NCI-H187 treated with DMSO at 0.1 percent for 48 hours (cell line): ENCODE data around the gene EPHB1.

Experiments
- DNase-seq: peaks from one replicate; lab custom pipeline; 2025; lab: John Stamatoyannopoulos, UW

The EPHB1 gene

GRCh38 chr3:134809427-134810051 is 14.5 kb downstream of the EPHB1 start:
- no peak for DNase-seq

- DNase-seq: no peak
Observed at GRCh38 chr3:134810052-134810435, 15.0 kb downstream of the EPHB1 start.

- DNase-seq: no peak
Observed at GRCh38 chr3:134810850-134811249, 15.8 kb downstream of the EPHB1 start.

GRCh38 chr3:134813618-134814017 is 18.6 kb downstream of the EPHB1 start:
- DNase-seq: no peak

- no peak for DNase-seq
Observed at GRCh38 chr3:134815519-134815918, 20.5 kb downstream of the EPHB1 start.

GRCh38 chr3:134816623-134817022 is 21.6 kb downstream of the EPHB1 start:
- no peak for DNase-seq

DNA sequence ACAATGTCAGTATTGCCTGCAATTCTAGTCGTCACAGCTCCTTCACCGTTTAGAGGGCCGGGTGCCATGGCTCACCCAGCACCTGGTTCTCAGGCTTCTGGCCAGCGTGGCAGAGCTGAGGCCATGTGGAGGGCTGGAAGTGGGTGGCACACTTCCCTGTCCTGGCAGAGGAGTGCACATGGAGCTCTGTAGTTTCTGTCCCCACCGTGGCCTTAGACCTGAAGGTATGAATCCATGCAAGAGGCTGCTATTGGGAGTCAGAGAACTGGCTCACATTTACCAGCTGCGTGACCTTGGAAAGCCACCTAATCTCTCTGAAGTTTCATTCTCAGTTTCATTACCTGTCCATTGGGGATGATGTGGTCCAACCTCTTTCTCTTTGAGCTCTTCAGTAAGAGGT is 22.2 kb downstream of the EPHB1 start:
- no peak for DNase-seq

- DNase-seq: no peak
Observed at GRCh38 chr3:134820994-134821393, 25.9 kb downstream of the EPHB1 start.

- no peak for DNase-seq
Observed at GRCh38 chr3:134822090-134822489, 27.0 kb downstream of the EPHB1 start.

- no peak for DNase-seq
Observed at GRCh38 chr3:134823679-134824078, 28.6 kb downstream of the EPHB1 start.

- DNase-seq: no peak
Observed at GRCh38 chr3:134824791-134825190, 29.7 kb downstream of the EPHB1 start.

GRCh38 chr3:134827213-134827612 is 32.2 kb downstream of the EPHB1 start:
- no peak for DNase-seq

DNA sequence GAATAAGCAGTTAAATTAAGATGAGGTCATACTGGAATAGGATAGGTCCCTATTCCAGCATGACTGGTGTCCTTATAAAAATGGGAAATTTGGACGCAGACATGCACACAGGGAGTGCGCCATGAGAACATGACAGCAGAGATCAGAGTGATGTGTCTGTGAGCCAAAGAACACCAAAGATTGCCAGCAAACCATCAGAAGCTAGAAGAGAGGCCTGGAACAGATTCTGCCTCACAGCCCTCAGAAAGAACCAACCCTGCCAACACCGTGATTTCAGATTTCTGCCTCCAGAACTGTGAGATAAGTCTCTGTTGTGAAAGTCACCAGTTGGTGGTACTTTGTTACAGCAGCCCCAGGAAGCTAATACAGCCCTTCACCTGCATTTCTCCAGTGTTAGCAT is 34.7 kb downstream of the EPHB1 start:
- no peak for DNase-seq

- DNase-seq: no peak
Observed at GRCh38 chr3:134832585-134832984, 37.5 kb downstream of the EPHB1 start.

DNA sequence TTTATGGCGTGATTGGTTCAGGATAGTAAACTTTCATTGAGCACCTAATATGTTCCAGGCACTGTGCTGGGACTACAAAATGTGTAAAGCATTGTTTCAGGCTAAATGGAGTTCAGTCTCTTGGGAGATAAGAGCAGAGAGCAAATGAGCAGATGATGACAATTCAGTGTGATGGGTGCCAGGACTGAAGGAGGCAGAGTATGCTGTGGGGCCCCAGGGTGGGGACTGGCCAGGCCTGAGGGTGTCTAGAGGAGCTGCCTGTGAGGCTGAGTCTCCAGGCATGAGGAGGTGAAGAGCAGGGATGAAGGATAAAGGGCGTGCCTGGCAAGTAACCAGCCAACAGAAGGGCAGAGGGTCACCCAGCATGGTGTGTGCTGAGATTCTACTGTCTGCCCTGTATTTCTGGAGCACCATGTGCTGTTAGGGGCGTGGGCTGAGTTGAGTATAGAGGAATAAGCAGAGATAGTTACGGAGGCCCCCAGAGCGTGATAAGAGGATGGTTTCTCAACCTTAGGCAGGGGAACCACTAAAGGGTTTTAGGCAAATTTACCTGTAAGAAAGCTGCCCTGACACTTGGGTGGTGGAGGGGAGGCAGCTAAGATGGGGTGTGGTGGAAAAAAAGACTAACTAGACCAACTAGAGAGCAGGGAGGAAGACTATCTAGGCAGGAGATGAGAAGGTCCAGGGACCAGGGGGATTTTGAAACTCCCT is 38.5 kb downstream of the EPHB1 start:
- no peak for DNase-seq

DNA sequence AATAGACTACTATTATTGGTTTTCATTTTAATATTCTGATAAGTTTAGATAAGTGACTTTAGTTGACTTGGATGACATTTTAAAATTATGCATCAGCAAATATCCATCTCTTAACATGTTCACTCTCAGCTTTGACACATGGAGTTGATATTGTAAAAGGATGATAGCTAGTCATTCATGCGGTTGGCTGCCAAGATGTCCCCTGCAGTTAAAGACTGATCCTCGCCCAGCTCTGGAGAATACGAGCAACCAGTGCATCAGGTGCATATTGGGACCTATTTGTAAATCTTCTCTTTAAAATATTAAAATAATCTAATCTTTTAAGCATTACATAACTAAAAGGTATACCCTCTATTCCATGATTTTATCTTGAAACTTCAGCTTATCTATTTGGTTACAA is 41.9 kb downstream of the EPHB1 start:
- DNase-seq: no peak

DNA sequence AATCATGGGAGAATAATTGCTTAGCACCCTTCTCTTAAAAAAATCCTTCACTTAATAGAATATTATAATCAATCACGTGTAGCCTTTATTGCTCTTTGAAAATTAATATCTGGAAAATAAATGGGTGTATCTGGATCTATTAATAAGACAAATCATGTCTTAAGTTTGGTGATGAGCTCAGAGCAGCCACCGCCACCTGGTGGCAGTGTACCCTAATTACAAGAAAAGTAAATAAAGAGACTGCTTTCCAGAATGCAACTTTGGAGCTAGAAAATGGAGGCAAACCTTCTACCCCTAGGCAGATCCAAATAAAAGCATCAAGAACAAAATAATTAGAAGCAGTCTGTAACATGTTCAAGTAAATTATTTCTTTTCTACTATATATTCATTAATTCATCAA is 43.5 kb downstream of the EPHB1 start:
- no peak for DNase-seq

GRCh38 chr3:134839422-134839821 is 44.4 kb downstream of the EPHB1 start:
- DNase-seq: no peak

DNA sequence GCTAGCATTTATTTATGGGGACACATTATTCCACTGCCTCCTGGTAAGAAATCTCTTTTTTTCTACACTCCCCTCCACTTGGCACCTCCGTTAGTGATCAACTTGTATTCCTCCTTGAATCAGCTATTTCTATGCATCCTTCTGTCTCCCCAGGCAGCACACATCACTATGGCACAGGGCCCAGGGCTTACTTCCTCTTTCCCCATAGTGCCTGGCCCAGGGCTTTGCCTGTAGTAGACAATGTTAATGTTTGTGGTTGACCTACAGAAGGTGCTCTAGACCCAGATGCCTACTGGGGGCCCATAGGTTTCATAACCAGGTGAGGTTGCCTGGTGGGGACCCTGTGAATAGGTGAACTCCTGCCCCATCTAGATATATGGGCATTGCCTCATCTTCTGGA is 44.9 kb downstream of the EPHB1 start:
- DNase-seq: no peak

DNA sequence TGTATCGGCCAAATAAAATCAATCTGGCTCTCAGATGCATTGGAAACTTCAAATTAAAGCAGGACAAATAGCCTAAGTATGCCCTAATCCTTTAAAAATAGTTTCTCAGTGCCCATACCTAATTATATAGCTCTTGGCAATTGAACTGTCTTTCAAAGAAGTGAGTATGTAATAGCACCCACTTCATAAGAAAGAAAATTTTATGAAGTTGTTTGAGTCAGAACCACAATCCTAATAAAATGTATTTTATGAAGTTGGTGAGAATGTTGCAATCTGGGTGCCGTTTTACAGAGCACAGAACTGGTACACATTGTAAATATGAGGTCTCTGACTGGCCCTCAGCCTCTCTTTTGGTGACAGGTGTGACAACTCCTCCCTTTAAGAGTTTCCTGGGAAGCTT is 45.4 kb downstream of the EPHB1 start:
- DNase-seq: no peak

DNA sequence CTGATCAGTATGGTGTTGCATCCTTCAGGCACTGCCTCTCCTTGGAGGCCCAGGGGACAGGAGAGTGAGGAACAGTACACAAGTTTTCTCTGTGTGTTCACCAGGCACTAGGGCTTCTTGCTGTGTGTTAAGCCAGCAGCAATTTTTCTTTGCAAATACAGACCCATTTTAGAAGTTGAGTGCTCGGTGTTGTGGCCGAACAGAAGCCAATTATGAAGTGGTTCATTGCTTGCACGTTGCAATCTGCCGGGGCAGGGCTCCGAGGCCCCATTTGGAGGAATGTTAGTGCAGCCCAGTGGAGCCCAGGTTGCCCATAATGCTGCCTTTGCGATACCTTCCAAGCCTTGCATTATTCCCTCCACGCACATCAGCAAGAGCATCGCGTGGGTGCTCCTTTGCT is 51.0 kb downstream of the EPHB1 start:
- DNase-seq: no peak

- DNase-seq: no peak
Observed at GRCh38 chr3:134846911-134847317, 51.9 kb downstream of the EPHB1 start.

DNA sequence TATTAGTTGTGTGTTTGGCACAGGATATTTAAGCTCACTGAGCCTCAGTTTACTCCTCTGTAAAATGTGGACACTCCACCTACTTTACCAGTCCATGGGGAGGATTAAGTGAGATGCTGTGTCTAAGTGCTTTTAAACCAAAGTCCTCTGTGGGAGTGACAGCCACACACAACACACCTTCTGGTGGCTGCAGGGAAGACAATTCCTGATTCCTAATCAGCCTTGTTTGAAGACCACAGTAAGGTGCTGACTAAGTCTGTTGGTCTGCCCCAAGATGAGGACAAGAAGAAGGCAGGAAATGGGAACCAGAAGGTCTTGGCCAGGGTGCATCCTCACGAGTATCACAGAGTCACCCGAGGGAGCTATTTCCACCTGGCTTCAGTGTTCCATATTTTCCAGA is 52.3 kb downstream of the EPHB1 start:
- DNase-seq: no peak

DNA sequence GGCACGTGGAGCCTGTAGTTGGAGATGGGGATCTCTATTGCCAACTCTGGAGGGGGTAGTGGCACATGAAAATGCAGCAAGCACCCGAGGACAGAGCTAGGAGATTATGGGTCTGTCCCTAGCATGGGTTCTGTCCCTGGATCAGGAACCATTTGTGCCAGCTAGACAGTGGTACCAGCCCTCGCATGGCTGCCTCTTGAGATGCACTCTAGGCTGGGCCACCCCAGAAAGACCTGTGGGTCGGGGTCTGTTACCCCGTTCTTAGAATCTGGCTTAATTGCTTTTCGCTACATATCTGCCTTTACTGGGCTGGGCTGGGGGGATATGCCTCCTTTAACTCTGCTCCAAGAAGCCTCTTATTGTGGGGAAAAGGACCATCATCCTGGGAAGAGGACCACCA is 54.5 kb downstream of the EPHB1 start:
- no peak for DNase-seq
